WI38 (cell line): ENCODE data around the gene SCN11A.

Source experiments
- H3K4me3 ChIP-seq: 2 replicates; pipeline ENCODE4 v1.5.1; 2011; ENCODE audit warnings: low read depth, mild to moderate bottlenecking, control low read depth, low read length
- TF ChIP-seq, protein P1 (sequence below): IDR thresholded peaks from 2 replicates; pipeline ENCODE4 v1.5.1; 2012; ENCODE audit warnings: low read depth, mild to moderate bottlenecking, control low read depth, low read length

SCN11A gene

DNA sequence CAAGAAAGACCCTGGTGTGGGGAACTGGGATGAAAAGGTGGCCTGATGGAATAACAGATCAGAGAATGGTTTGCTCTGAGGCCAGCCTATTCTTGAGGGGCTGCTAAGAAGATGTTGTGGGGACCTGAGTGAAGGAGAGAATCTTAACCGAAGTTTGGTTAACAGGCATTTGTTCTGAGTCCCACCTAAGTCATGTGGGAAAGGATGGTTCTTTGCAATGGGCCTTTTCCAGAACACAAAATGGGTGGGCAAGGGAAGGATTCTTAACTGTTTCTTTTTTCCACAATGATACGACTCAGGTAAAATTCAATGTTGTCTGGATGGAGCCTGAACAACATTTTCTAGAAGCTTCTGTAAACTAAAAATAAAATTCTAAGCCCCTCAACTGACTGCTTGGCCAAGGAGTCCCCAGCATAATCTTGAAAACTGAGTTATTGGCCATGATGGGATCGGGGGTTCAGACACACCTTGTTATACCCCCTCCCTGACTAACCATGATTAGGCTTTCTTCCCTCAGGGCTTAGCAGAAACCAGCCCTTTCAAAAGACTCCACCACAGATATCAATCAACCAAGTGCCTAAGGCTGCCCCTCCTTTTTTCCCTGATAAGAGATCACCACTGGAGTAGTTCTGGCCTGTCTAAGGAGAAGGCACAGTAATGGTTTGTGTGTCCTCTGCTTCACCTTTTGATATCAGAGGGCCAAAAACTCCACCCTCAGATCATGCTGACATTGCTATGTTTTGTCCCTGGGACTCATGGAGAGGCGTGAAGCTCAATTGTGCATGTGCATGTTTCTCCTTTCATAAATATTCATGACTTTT lies 30.1 kb downstream of the SCN11A start:
- TF ChIP-seq, protein P1, sequence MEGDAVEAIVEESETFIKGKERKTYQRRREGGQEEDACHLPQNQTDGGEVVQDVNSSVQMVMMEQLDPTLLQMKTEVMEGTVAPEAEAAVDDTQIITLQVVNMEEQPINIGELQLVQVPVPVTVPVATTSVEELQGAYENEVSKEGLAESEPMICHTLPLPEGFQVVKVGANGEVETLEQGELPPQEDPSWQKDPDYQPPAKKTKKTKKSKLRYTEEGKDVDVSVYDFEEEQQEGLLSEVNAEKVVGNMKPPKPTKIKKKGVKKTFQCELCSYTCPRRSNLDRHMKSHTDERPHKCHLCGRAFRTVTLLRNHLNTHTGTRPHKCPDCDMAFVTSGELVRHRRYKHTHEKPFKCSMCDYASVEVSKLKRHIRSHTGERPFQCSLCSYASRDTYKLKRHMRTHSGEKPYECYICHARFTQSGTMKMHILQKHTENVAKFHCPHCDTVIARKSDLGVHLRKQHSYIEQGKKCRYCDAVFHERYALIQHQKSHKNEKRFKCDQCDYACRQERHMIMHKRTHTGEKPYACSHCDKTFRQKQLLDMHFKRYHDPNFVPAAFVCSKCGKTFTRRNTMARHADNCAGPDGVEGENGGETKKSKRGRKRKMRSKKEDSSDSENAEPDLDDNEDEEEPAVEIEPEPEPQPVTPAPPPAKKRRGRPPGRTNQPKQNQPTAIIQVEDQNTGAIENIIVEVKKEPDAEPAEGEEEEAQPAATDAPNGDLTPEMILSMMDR = no peak
- no peak overlapping the region for H3K4me3 ChIP-seq

DNA sequence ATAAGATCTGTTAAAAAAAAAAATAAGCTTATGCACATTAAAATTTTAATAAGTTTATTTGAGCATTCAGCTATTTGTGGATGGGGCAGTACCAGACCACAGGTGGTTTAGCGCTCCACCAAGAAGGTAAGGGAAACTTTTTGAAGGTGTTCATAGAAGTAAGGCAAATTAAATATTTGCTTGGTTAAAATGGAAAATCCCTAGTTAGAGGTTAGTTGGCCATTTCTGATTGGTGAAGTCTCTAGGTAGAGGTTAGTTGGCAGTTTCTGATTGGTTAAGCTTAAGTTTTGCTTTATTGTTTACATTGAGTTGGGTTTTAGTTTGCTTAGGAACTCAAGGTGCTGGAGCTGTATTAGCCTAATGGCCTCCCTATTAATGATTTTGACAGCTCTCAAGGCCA lies 30.7 kb downstream of the SCN11A start:
- TF ChIP-seq, protein P1 = no peak
- no peak overlapping the region for H3K4me3 ChIP-seq

DNA sequence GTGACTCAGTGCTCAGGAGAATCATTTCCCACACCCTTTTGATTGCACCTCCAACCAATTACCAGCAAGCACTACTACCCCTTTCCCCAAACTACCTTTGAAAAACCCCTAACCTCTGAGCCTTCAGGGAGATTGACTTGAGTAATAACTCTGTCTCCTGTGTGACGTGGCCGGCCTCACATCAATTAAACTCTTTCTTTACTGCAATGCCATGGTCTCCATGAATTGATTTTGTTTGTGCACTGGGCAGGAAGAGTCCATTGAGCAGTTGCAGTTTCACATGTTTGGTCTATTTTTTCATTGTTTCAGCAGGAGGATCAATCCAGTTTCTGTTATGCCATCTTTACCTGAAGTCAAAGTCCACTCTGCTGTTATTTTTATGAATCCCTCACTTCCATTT lies 32.4 kb downstream of the SCN11A start:
- H3K4me3 ChIP-seq = no peak overlapping the region
- TF ChIP-seq, protein P1 = no peak

DNA sequence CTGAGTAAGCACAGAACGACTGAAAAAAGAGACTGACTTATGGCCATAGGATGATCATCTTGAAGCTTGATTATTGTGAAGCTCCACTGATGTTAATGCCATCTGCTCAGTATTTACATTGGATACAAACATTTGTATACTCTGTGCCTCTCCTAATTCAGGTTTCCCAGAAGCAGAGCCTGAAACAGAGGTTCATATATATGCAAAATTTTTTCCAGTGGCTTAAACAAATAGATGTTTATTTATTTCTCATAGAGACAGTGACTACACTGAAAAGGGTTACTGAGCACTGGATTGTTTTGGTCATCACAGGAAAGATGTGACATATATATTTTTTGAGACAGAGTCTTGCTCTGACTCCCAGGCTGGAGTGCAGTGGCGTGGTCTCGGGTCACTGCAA lies 36.3 kb downstream of the SCN11A start:
- no peak overlapping the region for H3K4me3 ChIP-seq
- TF ChIP-seq, protein P1 = no peak

DNA sequence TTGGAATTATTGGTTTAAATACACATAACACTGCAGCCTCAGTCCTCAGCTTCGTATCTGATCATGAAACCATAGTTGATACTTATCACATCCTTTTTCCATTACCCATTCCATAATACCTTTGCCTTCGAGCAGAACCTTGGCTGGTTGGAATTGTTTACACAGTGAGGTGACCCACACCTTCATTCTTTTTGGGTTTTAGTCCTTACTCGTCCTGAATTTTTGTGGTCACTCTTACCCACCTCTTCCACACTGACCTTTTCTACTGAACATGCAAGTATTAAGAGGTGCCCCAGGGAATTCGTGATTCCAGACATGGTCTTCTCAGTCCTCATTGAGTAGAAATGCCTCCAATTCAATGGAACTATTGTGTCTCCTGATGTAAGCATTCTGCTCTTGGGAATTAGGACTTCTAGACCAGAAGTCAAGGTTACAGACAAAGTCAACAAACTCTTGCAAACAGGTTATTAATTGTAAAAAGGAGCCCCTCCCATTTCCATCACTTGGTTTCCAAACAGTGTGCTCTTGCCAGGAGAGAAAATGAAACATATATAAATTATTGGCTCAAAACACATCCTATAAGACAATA lies 37.7 kb downstream of the SCN11A start:
- no peak overlapping the region for H3K4me3 ChIP-seq
- TF ChIP-seq, protein P1 = no peak

DNA sequence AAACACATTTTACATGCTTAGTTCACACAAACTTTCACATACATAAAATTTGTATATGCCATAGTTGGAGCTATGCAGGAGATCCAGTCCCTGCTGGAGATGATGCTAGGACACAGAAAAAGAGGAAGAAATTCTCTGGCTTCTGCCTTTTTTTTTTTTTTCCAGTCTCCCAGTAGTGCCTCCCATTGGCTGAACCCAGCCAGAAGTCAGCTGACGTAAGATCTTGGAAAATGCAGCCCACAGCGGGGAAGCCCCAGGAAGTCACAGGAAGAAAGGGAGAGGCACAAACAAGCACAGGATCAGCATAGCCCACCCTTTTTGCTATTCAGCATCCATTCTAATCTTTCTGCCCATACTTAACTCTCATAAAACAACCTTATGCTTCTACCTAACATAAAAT lies 38.5 kb downstream of the SCN11A start:
- TF ChIP-seq, protein P1 = no peak
- H3K4me3 ChIP-seq = no peak overlapping the region

DNA sequence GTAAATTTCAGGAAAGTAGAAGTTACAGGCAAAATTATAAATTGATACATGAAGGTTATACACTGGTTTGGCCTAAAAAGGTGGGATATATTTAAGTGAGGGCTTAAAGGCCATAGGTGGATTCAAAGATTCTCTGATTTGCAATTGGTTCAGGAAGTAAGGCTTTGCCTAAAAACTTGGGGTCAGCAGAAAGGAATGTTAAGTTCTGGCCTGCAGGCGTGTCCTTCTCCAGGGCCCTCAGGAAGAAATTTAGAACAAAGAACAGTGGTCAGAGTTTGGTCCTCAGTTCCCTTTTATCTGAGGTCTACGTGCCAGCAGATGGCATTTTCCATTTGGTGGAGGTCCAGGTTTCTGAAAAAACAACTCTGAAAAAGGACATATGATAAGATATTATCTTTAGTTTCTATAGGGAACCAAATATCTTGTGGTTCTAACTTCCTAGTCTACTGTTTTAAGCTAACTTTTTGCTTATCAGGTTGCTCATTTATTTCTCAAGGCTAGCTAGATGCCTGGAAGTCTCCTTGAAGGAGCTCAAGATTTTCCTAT lies 40.5 kb downstream of the SCN11A start:
- H3K4me3 ChIP-seq = no peak overlapping the region
- TF ChIP-seq, protein P1 = no peak
